GM12878 (cell line): Measurements from ENCODE around the gene MEX3D. TPM values are rescaled to one million over a fixed set of nuclear protein-coding genes. Genes with fewer than 3 reads are reported as not detected.

Experiments
- ATAC-seq: fragments of 200-7000 bp; cut with Tn5 transposase; 3 replicates; pipeline ENCODE4 v1.9.1; 2020; ENCODE audit warnings: mild to moderate bottlenecking, moderate library complexity
- BruUV-seq: library from RNA; stranded (reverse); fragments of 400-500 nt; replicated peaks from 2 replicates; lab custom pipeline; 2021; lab: Mats Ljungman, UMichigan
- CTCF ChIA-PET: fragments of 300-600 bp; sonication (Branson Sonifier 250); formaldehyde crosslinking; extraction: SDS; loops from one replicate; lab custom pipeline; 2021; ENCODE audit warnings: inconsistent platforms; lab: Yijun Ruan, JAX
- POLR2A ChIA-PET: fragments of 350-600 bp; formaldehyde crosslinking; extraction: SDS; loops from one replicate; lab custom pipeline; 2021; ENCODE audit warnings: inconsistent platforms; lab: Charles Lee
- RAD21 ChIA-PET: fragments of 300-600 bp; sonication (Branson Sonifier 250); formaldehyde crosslinking; loops from one replicate; lab custom pipeline; 2023; ENCODE audit warnings: antibody characterized with exemption; ENCODE audit not compliant: unreplicated experiment; lab: Charles Lee
- SMC1A ChIA-PET: fragments of 300-600 bp; sonication (Branson Sonifier 250); formaldehyde crosslinking; loops from one replicate; lab custom pipeline; 2023; ENCODE audit not compliant: unreplicated experiment, uncharacterized antibody; lab: Charles Lee
- DNase-seq: peaks from one replicate; pipeline ENCODE4 v3.0.0-alpha.2; 2011; ENCODE audit warnings: low read depth, low spot score
- FAIRE-seq: peaks from 3 replicates; lab custom pipeline; 2011; peaks lifted over from hg19 to GRCh38; lab: Jason Lieb, UNC
- H2AFZ ChIP-seq: 2 replicates; pipeline ENCODE4 v1.6.0; 2011; ENCODE audit warnings: low read depth, low read length, control low read depth; ENCODE audit not compliant: control insufficient read depth
- H3K27ac ChIP-seq: 2 replicates; pipeline ENCODE4 v1.5.1; 2011; ENCODE audit warnings: control low read depth; ENCODE audit not compliant: control insufficient read depth, insufficient read depth
- H3K27me3 ChIP-seq, 2 experiments: replicated peaks in 1 of 2; 2 replicates each; pipeline versions ENCODE4 v1.6.0 to v1.6.1; 2011; ENCODE audit warnings: low read length in 1 of 2; ENCODE audit not compliant: control insufficient read depth in 2 of 2, insufficient read depth in 2 of 2
- H3K36me3 ChIP-seq, 2 experiments: 2 replicates each; pipeline ENCODE4 v1.5.1; 2011; ENCODE audit warnings: low read length in 1 of 2; ENCODE audit not compliant: control insufficient read depth in 2 of 2, insufficient read depth in 2 of 2
- H3K4me1 ChIP-seq: 2 replicates; pipeline ENCODE4 v1.6.1; 2011; ENCODE audit warnings: mild to moderate bottlenecking, low read length, moderate library complexity, mixed read lengths; ENCODE audit not compliant: control insufficient read depth, insufficient read depth
- H3K4me2 ChIP-seq: 2 replicates; pipeline ENCODE4 v1.6.0; 2011; ENCODE audit warnings: control low read depth; ENCODE audit not compliant: control insufficient read depth, insufficient read depth
- H3K4me3 ChIP-seq: fragments of 200-600 bp; sonication (generic); 2 replicates; pipeline ENCODE4 v1.5.1; 2016
- H3K79me2 ChIP-seq: 2 replicates; pipeline ENCODE4 v1.6.0; 2011; ENCODE audit warnings: low read length; ENCODE audit not compliant: control insufficient read depth, insufficient read depth
- H3K9ac ChIP-seq: 2 replicates; pipeline ENCODE4 v1.8.0; 2011; ENCODE audit warnings: low read length, control low read depth, mixed read lengths; ENCODE audit not compliant: control insufficient read depth, insufficient read depth
- H3K9me3 ChIP-seq: replicated peaks from 3 replicates; pipeline ENCODE4 v1.5.1; 2011; ENCODE audit warnings: mild to moderate bottlenecking, low read length; ENCODE audit not compliant: control insufficient read depth, insufficient read depth
- H4K20me1 ChIP-seq: 2 replicates; pipeline ENCODE4 v1.6.0; 2011; ENCODE audit not compliant: control insufficient read depth, insufficient read depth
- ZNF207 ChIP-seq: fragments of 450-650 bp; IDR thresholded peaks from 2 replicates; pipeline ENCODE4 v1.6.1; 2014; ENCODE audit warnings: antibody characterized with exemption, mild to moderate bottlenecking, borderline replicate concordance
- ZSCAN29 ChIP-seq: fragments of 450-650 bp; IDR thresholded peaks from 2 replicates; pipeline ENCODE4 v1.6.1; 2017; ENCODE audit warnings: mild to moderate bottlenecking, moderate library complexity
- WGBS: methylation state at CpG from one replicate; pipeline ENCODE4 v1.1.6; 2016; ENCODE audit warnings: low lambda C conversion rate; ENCODE audit not compliant: insufficient replicate concordance, insufficient coverage; ENCODE audit errors: missing lambda C conversion rate; 5-methylcytosine and 5-hydroxymethylcytosine counted together
- in situ Hi-C: fragments of 300-500 bp; cut with MboI; formaldehyde crosslinking; loops from 9 replicates; pipeline ENCODE4 v1.14.3; 2018; ENCODE audit warnings: mixed read lengths
- intact Hi-C: fragments of 100-400 bp; cut with micrococcal nuclease; formaldehyde crosslinking; loops from one replicate; pipeline ENCODE4 v1.14.2; 2022; ENCODE audit not compliant: unreplicated experiment
- polyA plus RNA-seq, 11 experiments: library from polyadenylated mRNA; depleted of rRNA in 4 of 11; unstranded in 6 of 11; stranded (reverse) in 5 of 11; fragments of >200 nt; fragmentation: Nextera tagmentation in 4 of 11; fragmentation: Illumina TruSeq in 1 of 11; extraction: Ambion mirVana in 4 of 11; extraction: Trizol in 1 of 11; gene quantifications; 1 replicate in 1 of 11; 2 replicates in 10 of 11; pipeline versions ENCODE4 v1.2.1 to v1.2.3, GENCODE V29; 2011 to 2016; ENCODE audit warnings: inconsistent platforms in 2 of 11, missing spikeins in 2 of 11, low read depth in 1 of 11
- total RNA-seq, 4 experiments: library from RNA; depleted of rRNA in 3 of 4; stranded (reverse); fragments of >200 nt in 3 of 4; fragmentation: Illumina TruSeq in 1 of 4; extraction: Trizol in 1 of 4; gene quantifications; 2 replicates each; pipeline versions ENCODE4 v1.2.1 to v1.2.3, GENCODE V29; 2013 to 2021
- TF ChIP-seq, protein P1 (sequence below): IDR thresholded peaks from 2 replicates; pipeline ENCODE4 v1.6.1; 2012; ENCODE audit warnings: improper control_type of control experiment, low read depth, low read length; ENCODE audit not compliant: insufficient replicate concordance

The MEX3D gene
- total and polyA plus RNA-seq, 10 of the 15 experiments (the other 5 are each of a cell fraction or from before 2014, with no cell fraction given) = 0.18 to 6.8 (median 0.81) TPM

DNA sequence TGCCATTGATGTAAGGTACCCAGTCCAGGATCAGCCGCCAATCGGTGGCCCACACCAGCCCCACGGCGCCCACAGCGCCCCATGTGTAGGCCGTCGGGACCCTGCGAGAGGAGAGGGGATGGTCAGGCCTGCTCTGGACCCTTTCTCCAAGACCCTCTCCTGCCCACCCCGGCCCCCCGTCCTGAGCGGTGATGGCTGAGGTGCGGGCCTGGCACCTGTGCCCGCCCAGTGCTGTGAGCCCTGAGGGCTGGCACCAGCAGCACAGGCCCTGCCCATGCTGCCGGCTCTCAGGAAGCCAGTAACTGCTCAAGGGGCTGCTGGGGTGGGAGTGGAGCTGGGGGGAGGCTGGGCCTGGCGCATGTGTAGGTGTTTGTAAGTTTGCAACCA is 31.3 kb upstream of the MEX3D start:
- H3K4me2 ChIP-seq = no peak overlapping the region
- WGBS = 96% methylated on average over 15 of the region's 15 CpGs
- no peak overlapping the region for H3K9ac ChIP-seq
- no peak for TF ChIP-seq ZSCAN29
- TF ChIP-seq, protein P1, sequence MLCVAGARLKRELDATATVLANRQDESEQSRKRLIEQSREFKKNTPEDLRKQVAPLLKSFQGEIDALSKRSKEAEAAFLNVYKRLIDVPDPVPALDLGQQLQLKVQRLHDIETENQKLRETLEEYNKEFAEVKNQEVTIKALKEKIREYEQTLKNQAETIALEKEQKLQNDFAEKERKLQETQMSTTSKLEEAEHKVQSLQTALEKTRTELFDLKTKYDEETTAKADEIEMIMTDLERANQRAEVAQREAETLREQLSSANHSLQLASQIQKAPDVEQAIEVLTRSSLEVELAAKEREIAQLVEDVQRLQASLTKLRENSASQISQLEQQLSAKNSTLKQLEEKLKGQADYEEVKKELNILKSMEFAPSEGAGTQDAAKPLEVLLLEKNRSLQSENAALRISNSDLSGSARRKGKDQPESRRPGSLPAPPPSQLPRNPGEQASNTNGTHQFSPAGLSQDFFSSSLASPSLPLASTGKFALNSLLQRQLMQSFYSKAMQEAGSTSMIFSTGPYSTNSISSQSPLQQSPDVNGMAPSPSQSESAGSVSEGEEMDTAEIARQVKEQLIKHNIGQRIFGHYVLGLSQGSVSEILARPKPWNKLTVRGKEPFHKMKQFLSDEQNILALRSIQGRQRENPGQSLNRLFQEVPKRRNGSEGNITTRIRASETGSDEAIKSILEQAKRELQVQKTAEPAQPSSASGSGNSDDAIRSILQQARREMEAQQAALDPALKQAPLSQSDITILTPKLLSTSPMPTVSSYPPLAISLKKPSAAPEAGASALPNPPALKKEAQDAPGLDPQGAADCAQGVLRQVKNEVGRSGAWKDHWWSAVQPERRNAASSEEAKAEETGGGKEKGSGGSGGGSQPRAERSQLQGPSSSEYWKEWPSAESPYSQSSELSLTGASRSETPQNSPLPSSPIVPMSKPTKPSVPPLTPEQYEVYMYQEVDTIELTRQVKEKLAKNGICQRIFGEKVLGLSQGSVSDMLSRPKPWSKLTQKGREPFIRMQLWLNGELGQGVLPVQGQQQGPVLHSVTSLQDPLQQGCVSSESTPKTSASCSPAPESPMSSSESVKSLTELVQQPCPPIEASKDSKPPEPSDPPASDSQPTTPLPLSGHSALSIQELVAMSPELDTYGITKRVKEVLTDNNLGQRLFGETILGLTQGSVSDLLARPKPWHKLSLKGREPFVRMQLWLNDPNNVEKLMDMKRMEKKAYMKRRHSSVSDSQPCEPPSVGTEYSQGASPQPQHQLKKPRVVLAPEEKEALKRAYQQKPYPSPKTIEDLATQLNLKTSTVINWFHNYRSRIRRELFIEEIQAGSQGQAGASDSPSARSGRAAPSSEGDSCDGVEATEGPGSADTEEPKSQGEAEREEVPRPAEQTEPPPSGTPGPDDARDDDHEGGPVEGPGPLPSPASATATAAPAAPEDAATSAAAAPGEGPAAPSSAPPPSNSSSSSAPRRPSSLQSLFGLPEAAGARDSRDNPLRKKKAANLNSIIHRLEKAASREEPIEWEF = no peak
- TF ChIP-seq ZNF207 = no peak
- H3K27me3 ChIP-seq = no peaks in the 10 kb centered on the region
- H3K36me3 ChIP-seq = peaks cover 6 to 18% of the 10 kb centered on the region in 2 experiments; a peak in 3 of 4 replicates
- no TSS peak for BruUV-seq
- SMC1A ChIA-PET = no interaction called here
- H3K79me2 ChIP-seq = peaks cover 23% of the 10 kb centered on the region
- intact Hi-C loops (no loop called here), in situ Hi-C loops (no loop called here)
- no peak overlapping the region for H2AFZ ChIP-seq
- no peak overlapping the region for H3K4me3 ChIP-seq
- no peaks in the 10 kb centered on the region for H3K9me3 ChIP-seq
- no peaks in the 10 kb centered on the region for H4K20me1 ChIP-seq
- ATAC-seq = no peak
- DNase-seq = no peak
- FAIRE-seq = no peak
- CTCF ChIA-PET = interaction anchor here (0.7 kb wide), 1 partner anchor 9 kb away, joined by 3 read pairs; no protein-coding TSS in a partner anchor
- H3K27ac ChIP-seq = no peak overlapping the region
- peaks cover 4% of the 10 kb centered on the region; the same call in 1 of the 2 replicates for H3K4me1 ChIP-seq
- POLR2A ChIA-PET = no interaction called here
- RAD21 ChIA-PET = no interaction called here
